DND-41 (cell line): Measurements from ENCODE around the gene TJP3.

Source experiments
- ATAC-seq: fragments of 200-7000 bp; cut with Tn5 transposase; 3 replicates; pipeline ENCODE4 v1.9.1; 2021; ENCODE audit warnings: low read depth; ENCODE audit not compliant: insufficient read depth
- DNase-seq: peaks from one replicate; pipeline ENCODE4 v3.0.0-alpha.2; 2020
- H2AFZ ChIP-seq: 2 replicates; pipeline ENCODE4 v1.6.0; 2012; ENCODE audit warnings: low read depth, low read length
- H3K27ac ChIP-seq: 2 replicates; pipeline ENCODE4 v1.5.1; 2012; ENCODE audit warnings: low read length, inconsistent platforms
- H3K27me3 ChIP-seq: fragments of 200-600 bp; sonication (generic); 2 replicates; pipeline ENCODE4 v1.6.0; 2012; ENCODE audit warnings: low read length, mild to moderate bottlenecking, inconsistent platforms; ENCODE audit not compliant: insufficient read depth, poor library complexity
- H3K36me3 ChIP-seq: 2 replicates; pipeline ENCODE4 v1.5.1; 2012; ENCODE audit warnings: low read length, inconsistent platforms; ENCODE audit not compliant: insufficient read depth
- H3K4me1 ChIP-seq: 2 replicates; pipeline ENCODE4 v1.5.1; 2012; ENCODE audit warnings: mild to moderate bottlenecking, low read length; ENCODE audit not compliant: insufficient read depth
- H3K4me2 ChIP-seq: 2 replicates; pipeline ENCODE4 v1.6.0; 2012; ENCODE audit warnings: mild to moderate bottlenecking, moderate library complexity, low read length, inconsistent platforms; ENCODE audit not compliant: insufficient read depth
- H3K4me3 ChIP-seq, 2 experiments: fragments of 200-600 bp in 1 of 2; shearing (Covaris generic) in 1 of 2; 2 replicates each; pipeline ENCODE4 v1.5.1; 2012 to 2016; ENCODE audit warnings: inconsistent platforms in 2 of 2, low read length in 2 of 2, mild to moderate bottlenecking in 2 of 2, low read depth in 1 of 2, moderate library complexity in 1 of 2
- H3K79me2 ChIP-seq: 2 replicates; pipeline ENCODE4 v1.6.0; 2012; ENCODE audit warnings: low read length, inconsistent platforms; ENCODE audit not compliant: insufficient read depth
- H3K9ac ChIP-seq: 2 replicates; pipeline ENCODE4 v1.6.0; 2012; ENCODE audit warnings: low read depth, mild to moderate bottlenecking, inconsistent platforms, low read length, moderate library complexity
- H3K9me3 ChIP-seq: 2 replicates; pipeline ENCODE4 v1.5.1; 2012; ENCODE audit warnings: low read length, moderate library complexity, mild to moderate bottlenecking, inconsistent platforms; ENCODE audit not compliant: insufficient read depth, severe bottlenecking
- H4K20me1 ChIP-seq: 2 replicates; pipeline ENCODE4 v1.6.0; 2012; ENCODE audit warnings: low read length; ENCODE audit not compliant: insufficient read depth
- CTCF ChIP-seq: IDR thresholded peaks from 2 replicates; pipeline ENCODE4 v1.5.1; 2012; ENCODE audit warnings: borderline replicate concordance, low read length, moderate library complexity, mild to moderate bottlenecking; ENCODE audit not compliant: poor library complexity, severe bottlenecking; ENCODE audit errors: extremely low read depth
- EZH2 ChIP-seq: IDR thresholded peaks from 3 replicates; pipeline ENCODE4 v1.6.1; 2012; ENCODE audit warnings: borderline replicate concordance, low read depth, mild to moderate bottlenecking, moderate library complexity, low read length, inconsistent platforms; ENCODE audit not compliant: severe bottlenecking

Gene TJP3

GRCh38 chr19:3679581-3679980, 28.6 kb upstream of the TJP3 start:
- no peaks in the 10 kb centered on the region for H3K9me3 ChIP-seq
- no peak for TF ChIP-seq EZH2
- TF ChIP-seq CTCF: no peak
- H3K9ac ChIP-seq: no peak overlapping the region
- no peak for DNase-seq
- H3K27me3 ChIP-seq: no peaks in the 10 kb centered on the region
- H3K4me3 ChIP-seq: no peak overlapping the region
- H3K79me2 ChIP-seq: peaks cover 41% of the 10 kb centered on the region
- no peak overlapping the region for H3K4me2 ChIP-seq
- H3K27ac ChIP-seq: no peak overlapping the region
- ATAC-seq: no peak
- no peaks in the 10 kb centered on the region for H3K4me1 ChIP-seq
- no peak overlapping the region for H2AFZ ChIP-seq
- H3K36me3 ChIP-seq: peaks cover 8% of the 10 kb centered on the region
- H4K20me1 ChIP-seq: peaks cover 58% of the 10 kb centered on the region

GRCh38 chr19:3680939-3681338, 27.2 kb upstream of the TJP3 start:
- Histone ChIP-seq H3K4me2 (no peak overlapping the region), H4K20me1 (peaks cover 47% of the 10 kb centered on the region), H2AFZ (no peak overlapping the region), H3K9me3 (no peaks in the 10 kb centered on the region), H3K27me3 (no peaks in the 10 kb centered on the region), H3K27ac (no peak overlapping the region), H3K9ac (no peak overlapping the region), H3K4me3 (no peak overlapping the region), H3K36me3 (peaks cover 11% of the 10 kb centered on the region), H3K4me1 (no peaks in the 10 kb centered on the region), H3K79me2 (peaks cover 45% of the 10 kb centered on the region)
- no peak for TF ChIP-seq EZH2
- TF ChIP-seq CTCF: no peak
- ATAC-seq (no peak), DNase-seq (no peak)

GRCh38 chr19:3682286-3682685, 25.9 kb upstream of the TJP3 start:
- Histone ChIP-seq H4K20me1 (peaks cover 46% of the 10 kb centered on the region), H3K4me1 (no peaks in the 10 kb centered on the region), H3K27me3 (no peaks in the 10 kb centered on the region), H2AFZ (no peak overlapping the region), H3K9me3 (no peaks in the 10 kb centered on the region), H3K27ac (no peak overlapping the region), H3K4me3 (no peak overlapping the region), H3K9ac (no peak overlapping the region), H3K36me3 (peaks cover 11% of the 10 kb centered on the region), H3K4me2 (no peak overlapping the region), H3K79me2 (peaks cover 49% of the 10 kb centered on the region)
- DNase-seq (no peak), ATAC-seq (no peak)
- no peak for TF ChIP-seq EZH2
- TF ChIP-seq CTCF: no peak

GRCh38 chr19:3682741-3683404, 25.3 kb upstream of the TJP3 start:
- ATAC-seq (no peak), DNase-seq (no peak)
- Histone ChIP-seq H3K4me2 (no peak overlapping the region), H3K27me3 (no peaks in the 10 kb centered on the region), H3K4me3 (no peak overlapping the region), H4K20me1 (peaks cover 50% of the 10 kb centered on the region), H3K9me3 (no peaks in the 10 kb centered on the region), H2AFZ (no peak overlapping the region), H3K9ac (no peak overlapping the region), H3K27ac (no peak overlapping the region), H3K79me2 (peaks cover 52% of the 10 kb centered on the region), H3K4me1 (no peaks in the 10 kb centered on the region), H3K36me3 (peaks cover 11% of the 10 kb centered on the region)
- no peak for TF ChIP-seq EZH2
- TF ChIP-seq CTCF: no peak
